HL-60 (cell line): ENCODE measurements around the gene CD7.

Experiments used
- DNase-seq, 2 experiments: peaks; one replicate each; pipeline ENCODE4 v3.0.0-alpha.2; 2010 to 2020; ENCODE audit warnings: low read depth in 1 of 2, low spot score in 1 of 2
- H3K27ac ChIP-seq: fragments of 250-450 bp; sonication (Bioruptor Pico); replicated peaks from 2 replicates; pipeline ENCODE4 v1.5.1; 2020; ENCODE audit warnings: mild to moderate bottlenecking, moderate library complexity
- H3K27me3 ChIP-seq: fragments of 250-450 bp; sonication (Bioruptor Pico); 2 replicates; pipeline ENCODE4 v1.5.1; 2021; ENCODE audit warnings: mild to moderate bottlenecking, moderate library complexity; ENCODE audit not compliant: insufficient read depth, poor library complexity, severe bottlenecking
- H3K4me3 ChIP-seq: replicated peaks from 2 replicates; pipeline ENCODE4 v1.5.1; 2011; ENCODE audit warnings: mild to moderate bottlenecking, control low read depth, low read length; ENCODE audit not compliant: insufficient read depth
- GABPA ChIP-seq: IDR thresholded peaks from 2 replicates; pipeline ENCODE4 v1.6.1; 2012; ENCODE audit warnings: low read depth
- POLR2AphosphoS5 ChIP-seq: IDR thresholded peaks from 2 replicates; pipeline ENCODE4 v1.6.1; 2012; ENCODE audit warnings: low read depth
- SPI1 ChIP-seq: IDR thresholded peaks from 2 replicates; pipeline ENCODE4 v1.6.1; 2012; ENCODE audit warnings: low read depth, mild to moderate bottlenecking, borderline replicate concordance
- TF ChIP-seq, protein P1 (sequence below): IDR thresholded peaks from 2 replicates; pipeline ENCODE4 v1.6.1; 2012; ENCODE audit warnings: low read depth; ENCODE audit not compliant: insufficient replicate concordance
- TF ChIP-seq, protein P2 (sequence below): IDR thresholded peaks from one replicate; pipeline ENCODE4 v1.5.1; 2011; ENCODE audit warnings: low read length, control low read depth, inconsistent platforms; ENCODE audit not compliant: insufficient read depth

CD7 gene

GRCh38 chr17:82350182-82351030 is 33.0 kb upstream of the CD7 start:
- TF ChIP-seq, protein P1, sequence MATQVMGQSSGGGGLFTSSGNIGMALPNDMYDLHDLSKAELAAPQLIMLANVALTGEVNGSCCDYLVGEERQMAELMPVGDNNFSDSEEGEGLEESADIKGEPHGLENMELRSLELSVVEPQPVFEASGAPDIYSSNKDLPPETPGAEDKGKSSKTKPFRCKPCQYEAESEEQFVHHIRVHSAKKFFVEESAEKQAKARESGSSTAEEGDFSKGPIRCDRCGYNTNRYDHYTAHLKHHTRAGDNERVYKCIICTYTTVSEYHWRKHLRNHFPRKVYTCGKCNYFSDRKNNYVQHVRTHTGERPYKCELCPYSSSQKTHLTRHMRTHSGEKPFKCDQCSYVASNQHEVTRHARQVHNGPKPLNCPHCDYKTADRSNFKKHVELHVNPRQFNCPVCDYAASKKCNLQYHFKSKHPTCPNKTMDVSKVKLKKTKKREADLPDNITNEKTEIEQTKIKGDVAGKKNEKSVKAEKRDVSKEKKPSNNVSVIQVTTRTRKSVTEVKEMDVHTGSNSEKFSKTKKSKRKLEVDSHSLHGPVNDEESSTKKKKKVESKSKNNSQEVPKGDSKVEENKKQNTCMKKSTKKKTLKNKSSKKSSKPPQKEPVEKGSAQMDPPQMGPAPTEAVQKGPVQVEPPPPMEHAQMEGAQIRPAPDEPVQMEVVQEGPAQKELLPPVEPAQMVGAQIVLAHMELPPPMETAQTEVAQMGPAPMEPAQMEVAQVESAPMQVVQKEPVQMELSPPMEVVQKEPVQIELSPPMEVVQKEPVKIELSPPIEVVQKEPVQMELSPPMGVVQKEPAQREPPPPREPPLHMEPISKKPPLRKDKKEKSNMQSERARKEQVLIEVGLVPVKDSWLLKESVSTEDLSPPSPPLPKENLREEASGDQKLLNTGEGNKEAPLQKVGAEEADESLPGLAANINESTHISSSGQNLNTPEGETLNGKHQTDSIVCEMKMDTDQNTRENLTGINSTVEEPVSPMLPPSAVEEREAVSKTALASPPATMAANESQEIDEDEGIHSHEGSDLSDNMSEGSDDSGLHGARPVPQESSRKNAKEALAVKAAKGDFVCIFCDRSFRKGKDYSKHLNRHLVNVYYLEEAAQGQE, result peak; percentile 24
- TF ChIP-seq SPI1 (no peak), GABPA (no peak), POLR2AphosphoS5 (no peak)
- TF ChIP-seq, protein P2, sequence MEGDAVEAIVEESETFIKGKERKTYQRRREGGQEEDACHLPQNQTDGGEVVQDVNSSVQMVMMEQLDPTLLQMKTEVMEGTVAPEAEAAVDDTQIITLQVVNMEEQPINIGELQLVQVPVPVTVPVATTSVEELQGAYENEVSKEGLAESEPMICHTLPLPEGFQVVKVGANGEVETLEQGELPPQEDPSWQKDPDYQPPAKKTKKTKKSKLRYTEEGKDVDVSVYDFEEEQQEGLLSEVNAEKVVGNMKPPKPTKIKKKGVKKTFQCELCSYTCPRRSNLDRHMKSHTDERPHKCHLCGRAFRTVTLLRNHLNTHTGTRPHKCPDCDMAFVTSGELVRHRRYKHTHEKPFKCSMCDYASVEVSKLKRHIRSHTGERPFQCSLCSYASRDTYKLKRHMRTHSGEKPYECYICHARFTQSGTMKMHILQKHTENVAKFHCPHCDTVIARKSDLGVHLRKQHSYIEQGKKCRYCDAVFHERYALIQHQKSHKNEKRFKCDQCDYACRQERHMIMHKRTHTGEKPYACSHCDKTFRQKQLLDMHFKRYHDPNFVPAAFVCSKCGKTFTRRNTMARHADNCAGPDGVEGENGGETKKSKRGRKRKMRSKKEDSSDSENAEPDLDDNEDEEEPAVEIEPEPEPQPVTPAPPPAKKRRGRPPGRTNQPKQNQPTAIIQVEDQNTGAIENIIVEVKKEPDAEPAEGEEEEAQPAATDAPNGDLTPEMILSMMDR, result peak; percentile 7
- Histone ChIP-seq H3K27ac (no peak overlapping the region), H3K27me3 (no peaks in the 10 kb centered on the region), H3K4me3 (no peak overlapping the region)
- DNase-seq, result peak; percentile 50 to 89

DNA sequence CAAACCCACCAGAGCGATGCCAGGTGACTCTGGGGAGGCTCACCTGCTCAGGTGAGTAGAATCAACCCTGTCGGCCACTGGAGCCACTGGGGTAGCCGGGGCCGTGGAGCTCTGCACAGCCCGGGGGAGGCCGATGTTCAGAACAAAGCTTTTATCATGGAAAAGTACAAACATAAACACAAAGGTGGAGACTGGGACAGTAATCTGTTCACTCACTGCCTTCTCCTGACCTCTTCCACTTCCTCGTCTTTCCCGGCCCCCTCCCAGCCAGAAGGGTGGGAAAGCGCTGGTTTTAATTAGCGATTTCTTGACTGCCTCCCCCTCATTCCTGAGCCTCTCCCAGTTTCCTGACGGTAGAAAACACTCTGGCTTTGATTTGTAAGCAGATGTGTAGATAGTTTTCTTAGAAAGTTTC is 31.9 kb upstream of the CD7 start:
- Histone ChIP-seq H3K27ac (no peak overlapping the region), H3K27me3 (no peaks in the 10 kb centered on the region), H3K4me3 (no peak overlapping the region)
- no peak for DNase-seq
- TF ChIP-seq SPI1, result no peak
- TF ChIP-seq, protein P1, result no peak
- TF ChIP-seq POLR2AphosphoS5, result no peak
- TF ChIP-seq, protein P2, result no peak
- TF ChIP-seq GABPA, result no peak

DNA sequence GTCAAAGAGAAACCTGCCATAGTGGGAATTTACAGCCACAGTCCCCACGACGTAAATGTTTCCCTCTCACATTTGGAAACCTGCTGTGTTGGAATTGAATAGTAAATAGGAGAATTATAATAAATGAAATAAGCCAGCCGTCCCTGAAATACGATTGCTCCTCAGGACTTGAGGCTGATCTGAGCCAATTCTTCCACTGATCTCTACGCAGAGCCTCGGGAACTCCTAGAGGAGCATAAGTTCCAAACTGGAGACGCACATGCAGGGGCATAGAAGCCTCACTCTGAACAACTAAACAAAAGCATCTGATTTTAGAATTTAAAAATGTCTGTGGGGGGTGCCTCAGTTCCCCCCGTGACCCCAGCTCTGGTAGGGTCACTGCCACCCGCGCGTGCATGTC is 31.5 kb upstream of the CD7 start:
- Histone ChIP-seq H3K27ac (no peak overlapping the region), H3K4me3 (no peak overlapping the region), H3K27me3 (no peaks in the 10 kb centered on the region)
- no peak for DNase-seq
- TF ChIP-seq POLR2AphosphoS5 (no peak), GABPA (no peak), SPI1 (no peak)
- TF ChIP-seq, protein P2, result no peak
- TF ChIP-seq, protein P1, result no peak
